ENCODE data around the gene LMNA. TPM values are rescaled to one million over a fixed set of nuclear protein-coding genes. Genes with fewer than 3 reads are reported as not detected.
A peak's percentile ranks its signal among the peaks of the same experiment; 100 is the strongest.

The LMNA gene
- total and polyA plus RNA-seq, 2 experiments from 2014 or later, result 1,219 to 1,230 TPM

GRCh38 chr1:156164125-156164831, 49.8 kb downstream of the LMNA start:
- no peaks in the 10 kb centered on the region for H4K20me1 ChIP-seq (ENCODE audit: insufficient read depth)
- no peak overlapping the region for H3K27ac ChIP-seq
- H3K36me3 ChIP-seq (ENCODE audit: low read depth), result no peaks in the 10 kb centered on the region
- WGBS, 2 experiments (ENCODE audit: low coverage in 1 of 2, low lambda C conversion rate in 2 of 2, missing lambda C conversion rate in 2 of 2), result 91 to 95% methylated on average over 6 of the region's 6 CpGs
- no peaks in the 10 kb centered on the region for H3K27me3 ChIP-seq (replicated peaks; ENCODE audit: insufficient read depth)
- H3K79me2 ChIP-seq (ENCODE audit: insufficient read depth), result no peaks in the 10 kb centered on the region
- no peak overlapping the region for H3K4me2 ChIP-seq (ENCODE audit: unreplicated experiment)
- in situ Hi-C loops (cut with MboI), result no loop called here
- no peak for DNase-seq
- H3K9me3 ChIP-seq (ENCODE audit: low read depth), result no peaks in the 10 kb centered on the region
- H3K9ac ChIP-seq, result no peak overlapping the region
- no peaks in the 10 kb centered on the region for H3K9me2 ChIP-seq (ENCODE audit: insufficient read depth)
- H3K4me1 ChIP-seq (ENCODE audit: insufficient read depth), result no peaks in the 10 kb centered on the region
- no peak overlapping the region for H2AFZ ChIP-seq
- no peak for TF ChIP-seq EZH2phosphoT487 (IDR thresholded peaks at IDR 0.05; ENCODE audit: insufficient read depth, low read depth)
- no peak for TF ChIP-seq EZH2 (IDR thresholded peaks at IDR 0.05; ENCODE audit: insufficient read depth, poor library complexity, severe bottlenecking)
- H3F3A ChIP-seq (ENCODE audit: insufficient read depth), result 0 out of 2 replicates have a peak, but pooled peaks cover 4% of the 10 kb centered on the region
- H3K4me3 ChIP-seq, result no peak overlapping the region

GRCh38 chr1:156165083-156165482, 50.6 kb downstream of the LMNA start:
- no peak for TF ChIP-seq EZH2phosphoT487 (IDR thresholded peaks at IDR 0.05; ENCODE audit: insufficient read depth, low read depth)
- no peak for TF ChIP-seq EZH2 (IDR thresholded peaks at IDR 0.05; ENCODE audit: insufficient read depth, poor library complexity, severe bottlenecking)
- H3K79me2 ChIP-seq (ENCODE audit: insufficient read depth), result no peaks in the 10 kb centered on the region
- H3K36me3 ChIP-seq (ENCODE audit: low read depth), result no peaks in the 10 kb centered on the region
- no peaks in the 10 kb centered on the region for H4K20me1 ChIP-seq (ENCODE audit: insufficient read depth)
- no peak overlapping the region for H3K9ac ChIP-seq
- H3K9me3 ChIP-seq (ENCODE audit: low read depth), result no peaks in the 10 kb centered on the region
- H3K27ac ChIP-seq, result no peak overlapping the region
- H3F3A ChIP-seq (ENCODE audit: insufficient read depth), result 0 out of 2 replicates have a peak, but pooled peaks cover 4% of the 10 kb centered on the region
- no peak overlapping the region for H3K4me3 ChIP-seq
- in situ Hi-C loops (cut with MboI), result no loop called here
- H3K9me2 ChIP-seq (ENCODE audit: insufficient read depth), result no peaks in the 10 kb centered on the region
- no peak overlapping the region for H3K4me2 ChIP-seq (ENCODE audit: unreplicated experiment)
- no peak for DNase-seq
- H3K27me3 ChIP-seq (replicated peaks; ENCODE audit: insufficient read depth), result no peaks in the 10 kb centered on the region
- H3K4me1 ChIP-seq (ENCODE audit: insufficient read depth), result no peaks in the 10 kb centered on the region
- no peak overlapping the region for H2AFZ ChIP-seq
- 76 to 83% methylated on average over 2 of the region's 2 CpGs for WGBS, 2 experiments (ENCODE audit: low coverage in 1 of 2, low lambda C conversion rate in 2 of 2, missing lambda C conversion rate in 2 of 2)

GRCh38 chr1:156167536-156167935, 53.0 kb downstream of the LMNA start:
- Histone ChIP-seq H3F3A (ENCODE audit: insufficient read depth) (no peaks in the 10 kb centered on the region), H3K4me1 (ENCODE audit: insufficient read depth) (no peaks in the 10 kb centered on the region), H3K4me3 (no peak overlapping the region), H3K9ac (no peak overlapping the region), H3K4me2 (ENCODE audit: unreplicated experiment) (no peak overlapping the region), H3K79me2 (ENCODE audit: insufficient read depth) (no peaks in the 10 kb centered on the region), H3K27ac (no peak overlapping the region), H3K9me2 (ENCODE audit: insufficient read depth) (no peaks in the 10 kb centered on the region), H2AFZ (no peak overlapping the region), H3K9me3 (ENCODE audit: low read depth) (no peaks in the 10 kb centered on the region), H3K27me3 (replicated peaks; ENCODE audit: insufficient read depth) (no peaks in the 10 kb centered on the region), H4K20me1 (ENCODE audit: insufficient read depth) (no peaks in the 10 kb centered on the region), H3K36me3 (ENCODE audit: low read depth) (no peaks in the 10 kb centered on the region)
- peak; percentile 50 for DNase-seq
- TF ChIP-seq EZH2 (IDR thresholded peaks at IDR 0.05; ENCODE audit: insufficient read depth, poor library complexity, severe bottlenecking) (no peak), EZH2phosphoT487 (IDR thresholded peaks at IDR 0.05; ENCODE audit: insufficient read depth, low read depth) (no peak)
- 23 to 26% methylated on average over 5 of the region's 5 CpGs for WGBS, 2 experiments (ENCODE audit: low coverage in 1 of 2, low lambda C conversion rate in 2 of 2, missing lambda C conversion rate in 2 of 2)
- in situ Hi-C loops (cut with MboI), result no loop called here

- Histone ChIP-seq H3F3A (ENCODE audit: insufficient read depth) (no peaks in the 10 kb centered on the region), H3K4me1 (ENCODE audit: insufficient read depth) (no peaks in the 10 kb centered on the region), H3K9ac (no peak overlapping the region), H3K79me2 (ENCODE audit: insufficient read depth) (no peaks in the 10 kb centered on the region), H3K4me3 (no peak overlapping the region), H3K9me2 (ENCODE audit: insufficient read depth) (no peaks in the 10 kb centered on the region), H3K27me3 (replicated peaks; ENCODE audit: insufficient read depth) (no peaks in the 10 kb centered on the region), H2AFZ (no peak overlapping the region), H3K27ac (no peak overlapping the region), H3K9me3 (ENCODE audit: low read depth) (no peaks in the 10 kb centered on the region), H3K4me2 (ENCODE audit: unreplicated experiment) (no peak overlapping the region), H3K36me3 (ENCODE audit: low read depth) (no peaks in the 10 kb centered on the region), H4K20me1 (ENCODE audit: insufficient read depth) (no peaks in the 10 kb centered on the region)
- 73 to 78% methylated on average over 9 of the region's 9 CpGs for WGBS, 2 experiments (ENCODE audit: low coverage in 1 of 2, low lambda C conversion rate in 2 of 2, missing lambda C conversion rate in 2 of 2)
- DNase-seq, result no peak
- TF ChIP-seq EZH2 (IDR thresholded peaks at IDR 0.05; ENCODE audit: insufficient read depth, poor library complexity, severe bottlenecking) (no peak), EZH2phosphoT487 (IDR thresholded peaks at IDR 0.05; ENCODE audit: insufficient read depth, low read depth) (no peak)
- in situ Hi-C loops (cut with MboI), result no loop called here
Measured at GRCh38 chr1:156172696-156173470, 58.4 kb downstream of the LMNA start.

All from GM23248 (cell line).